DND-41 (cell line): ENCODE data around the gene POC1B.

Source experiments
- ATAC-seq: fragments of 200-7000 bp; cut with Tn5 transposase; 3 replicates; pipeline ENCODE4 v1.9.1; 2021; ENCODE audit warnings: low read depth; ENCODE audit not compliant: insufficient read depth
- DNase-seq: peaks from one replicate; pipeline ENCODE4 v3.0.0-alpha.2; 2020
- H2AFZ ChIP-seq: 2 replicates; pipeline ENCODE4 v1.6.0; 2012; ENCODE audit warnings: low read depth, low read length
- H3K27ac ChIP-seq: 2 replicates; pipeline ENCODE4 v1.5.1; 2012; ENCODE audit warnings: low read length, inconsistent platforms
- H3K27me3 ChIP-seq: fragments of 200-600 bp; sonication (generic); 2 replicates; pipeline ENCODE4 v1.6.0; 2012; ENCODE audit warnings: low read length, mild to moderate bottlenecking, inconsistent platforms; ENCODE audit not compliant: insufficient read depth, poor library complexity
- H3K36me3 ChIP-seq: 2 replicates; pipeline ENCODE4 v1.5.1; 2012; ENCODE audit warnings: low read length, inconsistent platforms; ENCODE audit not compliant: insufficient read depth
- H3K4me1 ChIP-seq: 2 replicates; pipeline ENCODE4 v1.5.1; 2012; ENCODE audit warnings: mild to moderate bottlenecking, low read length; ENCODE audit not compliant: insufficient read depth
- H3K4me2 ChIP-seq: 2 replicates; pipeline ENCODE4 v1.6.0; 2012; ENCODE audit warnings: mild to moderate bottlenecking, moderate library complexity, low read length, inconsistent platforms; ENCODE audit not compliant: insufficient read depth
- H3K4me3 ChIP-seq, 2 experiments: fragments of 200-600 bp in 1 of 2; shearing (Covaris generic) in 1 of 2; 2 replicates each; pipeline ENCODE4 v1.5.1; 2012 to 2016; ENCODE audit warnings: inconsistent platforms in 2 of 2, low read length in 2 of 2, mild to moderate bottlenecking in 2 of 2, low read depth in 1 of 2, moderate library complexity in 1 of 2
- H3K79me2 ChIP-seq: 2 replicates; pipeline ENCODE4 v1.6.0; 2012; ENCODE audit warnings: low read length, inconsistent platforms; ENCODE audit not compliant: insufficient read depth
- H3K9ac ChIP-seq: 2 replicates; pipeline ENCODE4 v1.6.0; 2012; ENCODE audit warnings: low read depth, mild to moderate bottlenecking, inconsistent platforms, low read length, moderate library complexity
- H3K9me3 ChIP-seq: 2 replicates; pipeline ENCODE4 v1.5.1; 2012; ENCODE audit warnings: low read length, moderate library complexity, mild to moderate bottlenecking, inconsistent platforms; ENCODE audit not compliant: insufficient read depth, severe bottlenecking
- H4K20me1 ChIP-seq: 2 replicates; pipeline ENCODE4 v1.6.0; 2012; ENCODE audit warnings: low read length; ENCODE audit not compliant: insufficient read depth
- CTCF ChIP-seq: IDR thresholded peaks from 2 replicates; pipeline ENCODE4 v1.5.1; 2012; ENCODE audit warnings: borderline replicate concordance, low read length, moderate library complexity, mild to moderate bottlenecking; ENCODE audit not compliant: poor library complexity, severe bottlenecking; ENCODE audit errors: extremely low read depth
- EZH2 ChIP-seq: IDR thresholded peaks from 3 replicates; pipeline ENCODE4 v1.6.1; 2012; ENCODE audit warnings: borderline replicate concordance, low read depth, mild to moderate bottlenecking, moderate library complexity, low read length, inconsistent platforms; ENCODE audit not compliant: severe bottlenecking

The POC1B gene

GRCh38 chr12:89514751-89515150, 11.1 kb downstream of the POC1B start:
- no peaks in the 10 kb centered on the region for H3K27me3 ChIP-seq
- no peak overlapping the region for H2AFZ ChIP-seq
- DNase-seq, result no peak
- no peak overlapping the region for H3K27ac ChIP-seq
- no peaks in the 10 kb centered on the region for H3K9me3 ChIP-seq
- peaks cover 76% of the 10 kb centered on the region for H3K79me2 ChIP-seq
- no peak overlapping the region for H3K9ac ChIP-seq
- H3K4me3 ChIP-seq, result no peak overlapping the region
- TF ChIP-seq CTCF (no peak), EZH2 (no peak)
- H4K20me1 ChIP-seq, result peaks cover 9% of the 10 kb centered on the region
- no peaks in the 10 kb centered on the region for H3K4me1 ChIP-seq
- H3K36me3 ChIP-seq, result peaks cover 14% of the 10 kb centered on the region
- no peak for ATAC-seq
- no peak overlapping the region for H3K4me2 ChIP-seq

- TF ChIP-seq CTCF, result no peak
- no peak for TF ChIP-seq EZH2
- Histone ChIP-seq H3K4me2 (no peak overlapping the region), H3K27ac (no peak overlapping the region), H3K4me1 (no peaks in the 10 kb centered on the region), H3K4me3 (no peak overlapping the region), H3K27me3 (no peaks in the 10 kb centered on the region), H3K9me3 (no peaks in the 10 kb centered on the region), H2AFZ (no peak overlapping the region), H3K9ac (no peak overlapping the region), H3K79me2 (peaks cover 64% of the 10 kb centered on the region), H4K20me1 (peaks cover 9% of the 10 kb centered on the region), H3K36me3 (peaks cover 5% of the 10 kb centered on the region; the same call in 1 of the 2 replicates)
- ATAC-seq (no peak), DNase-seq (no peak)
These were observed 12.3 kb downstream of the POC1B start for GRCh38 chr12:89513544-89513943.

- H3K4me2 ChIP-seq, result no peak overlapping the region
- H2AFZ ChIP-seq, result no peak overlapping the region
- peaks cover 5% of the 10 kb centered on the region; the same call in 1 of the 2 replicates for H3K36me3 ChIP-seq
- no peak for ATAC-seq
- H3K9me3 ChIP-seq, result peaks cover 2% of the 10 kb centered on the region
- H3K79me2 ChIP-seq, result peaks cover 25% of the 10 kb centered on the region
- H4K20me1 ChIP-seq, result no peaks in the 10 kb centered on the region
- no peak for DNase-seq
- H3K27ac ChIP-seq, result no peak overlapping the region
- no peak overlapping the region for H3K4me3 ChIP-seq
- no peak overlapping the region for H3K9ac ChIP-seq
- no peaks in the 10 kb centered on the region for H3K4me1 ChIP-seq
- TF ChIP-seq CTCF (no peak), EZH2 (no peak)
- no peaks in the 10 kb centered on the region for H3K27me3 ChIP-seq
These were observed 18.6 kb downstream of the POC1B start for GRCh38 chr12:89507015-89507824.
